GM23338 (cell line): ENCODE measurements around the gene ALB. TPM values are rescaled to one million over a fixed set of nuclear protein-coding genes. Genes with fewer than 3 reads are reported as not detected.
A peak's percentile ranks its signal among the peaks of the same experiment; 100 is the strongest.

Experiments
- ATAC-seq: fragments of 200-7000 bp; cut with Tn5 transposase; 3 replicates; pipeline ENCODE4 v1.9.1; 2020
- DNase-seq: peaks from one replicate; pipeline ENCODE4 v3.0.0-alpha.2; 2015; ENCODE audit warnings: low spot score
- H2AFZ ChIP-seq: fragments of 200-600 bp; sonication (generic); 2 replicates; pipeline ENCODE4 v1.8.0; 2016; ENCODE audit warnings: antibody characterized with exemption, mild to moderate bottlenecking, moderate library complexity
- H3F3A ChIP-seq: fragments of 200-600 bp; sonication (generic); replicated peaks from 2 replicates; pipeline ENCODE4 v1.8.0; 2017; ENCODE audit warnings: antibody characterized with exemption, mixed run types, low read depth
- H3K27ac ChIP-seq: fragments of 200-600 bp; sonication (generic); 2 replicates; pipeline ENCODE4 v1.6.1; 2016; ENCODE audit warnings: low read depth
- H3K27me3 ChIP-seq: fragments of 200-600 bp; sonication (generic); 2 replicates; pipeline ENCODE4 v1.8.0; 2016; ENCODE audit warnings: mild to moderate bottlenecking, mixed run types, moderate library complexity; ENCODE audit not compliant: insufficient read depth
- H3K36me3 ChIP-seq: fragments of 200-600 bp; sonication (generic); 2 replicates; pipeline ENCODE4 v1.8.0; 2016; ENCODE audit warnings: mild to moderate bottlenecking; ENCODE audit not compliant: insufficient read depth
- H3K4me1 ChIP-seq: fragments of 200-600 bp; sonication (generic); 2 replicates; pipeline ENCODE4 v1.8.0; 2016; ENCODE audit warnings: mild to moderate bottlenecking, moderate library complexity; ENCODE audit not compliant: insufficient read depth
- H3K4me2 ChIP-seq: fragments of 200-600 bp; sonication (generic); 2 replicates; pipeline ENCODE4 v1.7.1; 2017; ENCODE audit warnings: mixed run types
- H3K4me3 ChIP-seq: fragments of 200-600 bp; sonication (generic); 2 replicates; pipeline ENCODE4 v1.6.1; 2016; ENCODE audit warnings: mixed run types
- H3K79me2 ChIP-seq: fragments of 200-600 bp; sonication (generic); replicated peaks from 2 replicates; pipeline ENCODE4 v1.8.0; 2017; ENCODE audit warnings: mild to moderate bottlenecking; ENCODE audit not compliant: insufficient read depth
- H3K9me2 ChIP-seq: fragments of 200-600 bp; sonication (generic); 2 replicates; pipeline ENCODE4 v1.8.0; 2017; ENCODE audit not compliant: insufficient read depth
- H4K20me1 ChIP-seq: fragments of 200-600 bp; sonication (generic); replicated peaks from 2 replicates; pipeline ENCODE4 v1.8.0; 2017; ENCODE audit warnings: mild to moderate bottlenecking; ENCODE audit not compliant: insufficient read depth
- H3K27ac Mint-ChIP-seq: 2 replicates; pipeline ENCODE4 v1.8.0; 2020; ENCODE audit warnings: inconsistent platforms, mild to moderate bottlenecking, moderate library complexity, mixed read lengths
- H3K27me3 Mint-ChIP-seq: 3 replicates; pipeline ENCODE4 v1.8.0; 2022; ENCODE audit warnings: low read depth, mild to moderate bottlenecking, moderate library complexity, mixed read lengths, inconsistent platforms; ENCODE audit not compliant: insufficient read depth, poor library complexity
- H3K36me3 Mint-ChIP-seq: 3 replicates; pipeline ENCODE4 v1.8.0; 2021; ENCODE audit warnings: low read depth, mild to moderate bottlenecking, inconsistent platforms, moderate library complexity, mixed read lengths
- H3K4me1 Mint-ChIP-seq: 3 replicates; pipeline ENCODE4 v1.8.0; 2020; ENCODE audit warnings: mild to moderate bottlenecking, inconsistent platforms, mixed read lengths
- H3K4me3 Mint-ChIP-seq: 3 replicates; pipeline ENCODE4 v1.8.0; 2021; ENCODE audit warnings: moderate library complexity, mild to moderate bottlenecking, inconsistent platforms, mixed read lengths
- H3K9me3 Mint-ChIP-seq: 3 replicates; pipeline ENCODE4 v1.8.0; 2020; ENCODE audit warnings: moderate library complexity, mild to moderate bottlenecking, inconsistent platforms, mixed read lengths
- CREB1 ChIP-seq: fragments of 250-450 bp; sonication (Bioruptor Pico); IDR thresholded peaks from 2 replicates; pipeline ENCODE4 v1.5.0; 2020; ENCODE audit warnings: low read depth, mild to moderate bottlenecking, moderate library complexity
- CTCF ChIP-seq, 2 experiments: fragments of 200-600 bp in 1 of 2; sonication (generic) in 1 of 2; conservative IDR thresholded peaks; 2 replicates each; pipeline versions ENCODE4 v1.5.1 to v1.6.1; 2016 to 2017; ENCODE audit warnings: antibody characterized with exemption in 2 of 2, low read depth in 2 of 2, mild to moderate bottlenecking in 2 of 2, moderate library complexity in 1 of 2
- EZH2phosphoT487 ChIP-seq: fragments of 200-600 bp; sonication (generic); IDR thresholded peaks from one replicate; pipeline ENCODE4 v1.8.1; 2018; ENCODE audit warnings: antibody characterized with exemption; ENCODE audit not compliant: unreplicated experiment
- NANOG ChIP-seq: IDR thresholded peaks from 2 replicates; pipeline ENCODE4 v1.6.1; 2016; ENCODE audit warnings: antibody characterized with exemption, borderline replicate concordance
- STAT1 ChIP-seq: IDR thresholded peaks from one replicate; pipeline ENCODE4 v1.6.1; 2016; ENCODE audit warnings: antibody characterized with exemption; ENCODE audit not compliant: unreplicated experiment
- ZNF114 ChIP-seq: fragments of 250-450 bp; sonication (Bioruptor Pico); IDR thresholded peaks from 2 replicates; pipeline ENCODE4 v1.5.0; 2020; ENCODE audit warnings: mild to moderate bottlenecking, moderate library complexity
- ZNF331 ChIP-seq: fragments of 250-450 bp; sonication (Bioruptor Pico); IDR thresholded peaks from 2 replicates; pipeline ENCODE4 v1.5.0; 2020; ENCODE audit warnings: low read depth, mild to moderate bottlenecking, moderate library complexity
- ZNF462 ChIP-seq: fragments of 250-450 bp; sonication (Bioruptor Pico); IDR thresholded peaks from 2 replicates; pipeline ENCODE4 v1.5.0; 2020; ENCODE audit warnings: mild to moderate bottlenecking, moderate library complexity
- polyA plus RNA-seq: library from polyadenylated mRNA; unstranded; fragments of >200 nt; fragmentation: Nextera tagmentation; extraction: Ambion mirVana; gene quantifications from 2 replicates; pipeline ENCODE4 v1.2.1, GENCODE V29; 2016
- total RNA-seq: library from RNA; depleted of rRNA; stranded (reverse); fragments of >200 nt; shearing (Covaris generic); gene quantifications from 2 replicates; pipeline ENCODE4 v1.2.3, GENCODE V29; 2014
- TF ChIP-seq, protein P1 (sequence below): IDR thresholded peaks from 2 replicates; pipeline ENCODE4 v1.6.1; 2016; ENCODE audit warnings: antibody characterized with exemption

ALB gene
- total and polyA plus RNA-seq, 2 experiments from 2014 or later, result not detected

DNA sequence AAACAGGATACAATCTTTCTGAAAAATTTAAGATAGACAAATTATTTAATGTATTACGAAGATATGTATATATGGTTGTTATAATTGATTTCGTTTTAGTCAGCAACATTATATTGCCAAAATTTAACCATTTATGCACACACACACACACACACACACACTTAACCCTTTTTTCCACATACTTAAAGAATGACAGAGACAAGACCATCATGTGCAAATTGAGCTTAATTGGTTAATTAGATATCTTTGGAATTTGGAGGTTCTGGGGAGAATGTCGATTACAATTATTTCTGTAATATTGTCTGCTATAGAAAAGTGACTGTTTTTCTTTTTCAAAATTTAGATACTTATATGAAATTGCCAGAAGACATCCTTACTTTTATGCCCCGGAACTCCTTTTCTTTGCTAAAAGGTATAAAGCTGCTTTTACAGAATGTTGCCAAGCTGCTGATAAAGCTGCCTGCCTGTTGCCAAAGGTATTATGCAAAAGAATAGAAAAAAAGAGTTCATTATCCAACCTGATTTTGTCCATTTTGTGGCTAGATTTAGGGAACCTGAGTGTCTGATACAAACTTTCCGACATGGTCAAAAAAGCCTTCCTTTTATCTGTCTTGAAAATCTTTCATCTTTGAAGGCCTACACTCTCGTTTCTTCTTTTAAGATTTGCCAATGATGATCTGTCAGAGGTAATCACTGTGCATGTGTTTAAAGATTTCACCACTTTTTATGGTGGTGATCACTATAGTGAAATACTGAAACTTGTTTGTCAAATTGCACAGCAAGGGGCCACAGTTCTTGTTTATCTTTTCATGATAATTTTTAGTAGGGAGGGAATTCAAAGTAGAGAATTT, 5.2 kb downstream of the ALB start (continued):
- TF ChIP-seq NANOG, result no peak
- no peak for TF ChIP-seq STAT1
- TF ChIP-seq, protein P1, sequence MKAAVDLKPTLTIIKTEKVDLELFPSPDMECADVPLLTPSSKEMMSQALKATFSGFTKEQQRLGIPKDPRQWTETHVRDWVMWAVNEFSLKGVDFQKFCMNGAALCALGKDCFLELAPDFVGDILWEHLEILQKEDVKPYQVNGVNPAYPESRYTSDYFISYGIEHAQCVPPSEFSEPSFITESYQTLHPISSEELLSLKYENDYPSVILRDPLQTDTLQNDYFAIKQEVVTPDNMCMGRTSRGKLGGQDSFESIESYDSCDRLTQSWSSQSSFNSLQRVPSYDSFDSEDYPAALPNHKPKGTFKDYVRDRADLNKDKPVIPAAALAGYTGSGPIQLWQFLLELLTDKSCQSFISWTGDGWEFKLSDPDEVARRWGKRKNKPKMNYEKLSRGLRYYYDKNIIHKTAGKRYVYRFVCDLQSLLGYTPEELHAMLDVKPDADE, result no peak
- TF ChIP-seq CTCF (conservative IDR thresholded peaks at IDR 0.05; ENCODE audit: low read depth in 2 of 2), result no peak
- no peak for TF ChIP-seq ZNF331 (CRISPR knock-in tag)

DNA sequence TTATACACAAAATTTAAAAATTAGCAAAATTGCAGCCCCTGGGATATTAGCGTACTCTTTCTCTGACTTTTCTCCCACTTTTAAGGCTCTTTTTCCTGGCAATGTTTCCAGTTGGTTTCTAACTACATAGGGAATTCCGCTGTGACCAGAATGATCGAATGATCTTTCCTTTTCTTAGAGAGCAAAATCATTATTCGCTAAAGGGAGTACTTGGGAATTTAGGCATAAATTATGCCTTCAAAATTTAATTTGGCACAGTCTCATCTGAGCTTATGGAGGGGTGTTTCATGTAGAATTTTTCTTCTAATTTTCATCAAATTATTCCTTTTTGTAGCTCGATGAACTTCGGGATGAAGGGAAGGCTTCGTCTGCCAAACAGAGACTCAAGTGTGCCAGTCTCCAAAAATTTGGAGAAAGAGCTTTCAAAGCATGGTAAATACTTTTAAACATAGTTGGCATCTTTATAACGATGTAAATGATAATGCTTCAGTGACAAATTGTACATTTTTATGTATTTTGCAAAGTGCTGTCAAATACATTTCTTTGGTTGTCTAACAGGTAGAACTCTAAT, 6.0 kb downstream of the ALB start:
- H3K36me3 Mint-ChIP-seq, result no peaks in the 10 kb centered on the region
- H3F3A ChIP-seq, result no peaks in the 10 kb centered on the region
- H3K79me2 ChIP-seq, result no peaks in the 10 kb centered on the region
- H3K4me2 ChIP-seq, result no peak overlapping the region
- H3K9me3 Mint-ChIP-seq, result no peaks in the 10 kb centered on the region
- no peak for DNase-seq
- ATAC-seq, result no peak
- peaks cover 12% of the 10 kb centered on the region for H3K4me1 ChIP-seq
- H3K4me1 Mint-ChIP-seq, result peaks cover 15% of the 10 kb centered on the region; the same call in 2 of the 3 replicates
- H3K27me3 Mint-ChIP-seq, result no peaks in the 10 kb centered on the region
- H2AFZ ChIP-seq, result no peak overlapping the region; the same call in 1 of the 2 replicates
- no peaks in the 10 kb centered on the region for H3K9me2 ChIP-seq
- H3K27ac ChIP-seq, result no peak overlapping the region
- H3K4me3 Mint-ChIP-seq, result no peak overlapping the region
- no peak overlapping the region for H3K4me3 ChIP-seq
- no peaks in the 10 kb centered on the region for H4K20me1 ChIP-seq
- peak overlapping the region; percentile 20; the same call in 1 of the 2 replicates for H3K27ac Mint-ChIP-seq
- no peaks in the 10 kb centered on the region for H3K36me3 ChIP-seq
- no peaks in the 10 kb centered on the region for H3K27me3 ChIP-seq
- no peak for TF ChIP-seq EZH2phosphoT487
- TF ChIP-seq CREB1 (CRISPR knock-in tag), result no peak
- no peak for TF ChIP-seq ZNF114 (CRISPR knock-in tag)
- no peak for TF ChIP-seq ZNF462 (CRISPR knock-in tag)
- TF ChIP-seq CTCF (conservative IDR thresholded peaks at IDR 0.05; ENCODE audit: low read depth in 2 of 2), result no peak
